Spleen (tissue), 11 donors: ENCODE results near the gene OXGR1. TPM values are rescaled to one million over a fixed set of nuclear protein-coding genes. Genes with fewer than 3 reads are reported as not detected.

Experiments
- DNase-seq: peaks from one replicate; pipeline ENCODE4 v3.0.0-alpha.2; 2020
- H3K27ac ChIP-seq, 8 donors: fragments of 200-600 bp; sonication (generic) in 7 of 8; 1 replicate in 4 of 8; 2 replicates in 4 of 8; pipeline versions ENCODE4 v1.5.0 to v1.8.0; 2016 to 2021; ENCODE audit warnings: inconsistent platforms in 4 of 8, mild to moderate bottlenecking in 4 of 8, moderate library complexity in 1 of 8
- H3K27me3 ChIP-seq, 7 donors: fragments of 200-600 bp; sonication (generic) in 6 of 7; replicated peaks in 1 of 7; 1 replicate in 4 of 7; 2 replicates in 3 of 7; pipeline versions ENCODE4 v1.5.0 to v1.8.0; 2016 to 2021; ENCODE audit warnings: inconsistent platforms in 3 of 7, mild to moderate bottlenecking in 1 of 7
- H3K36me3 ChIP-seq, 6 donors: fragments of 200-600 bp; sonication (generic) in 5 of 6; 1 replicate in 4 of 6; 2 replicates in 2 of 6; pipeline versions ENCODE4 v1.5.0 to v1.8.0; 2016 to 2021; ENCODE audit warnings: inconsistent platforms in 2 of 6
- H3K4me1 ChIP-seq, 6 donors: fragments of 200-600 bp; sonication (generic) in 5 of 6; 1 replicate in 3 of 6; 2 replicates in 3 of 6; pipeline versions ENCODE4 v1.5.0 to v1.8.0; 2016 to 2021; ENCODE audit warnings: inconsistent platforms in 3 of 6
- H3K4me3 ChIP-seq, 8 donors: fragments of 200-600 bp; sonication (generic) in 7 of 8; 1 replicate in 4 of 8; 2 replicates in 4 of 8; pipeline versions ENCODE4 v1.5.0 to v1.8.0; 2016 to 2021; ENCODE audit warnings: inconsistent platforms in 4 of 8, mild to moderate bottlenecking in 4 of 8, moderate library complexity in 2 of 8
- H3K9me3 ChIP-seq, 8 donors: fragments of 200-600 bp; sonication (generic) in 7 of 8; 1 replicate in 4 of 8; 2 replicates in 4 of 8; pipeline versions ENCODE4 v1.5.0 to v1.8.0; 2016 to 2021; ENCODE audit warnings: inconsistent platforms in 4 of 8
- CTCF ChIP-seq, 11 experiments: fragments of 200-600 bp in 7 of 11; fragments of 450-650 bp in 4 of 11; sonication (generic) in 4 of 11; IDR thresholded peaks in 8 of 11; conservative IDR thresholded peaks in 3 of 11; 1 replicate in 7 of 11; 2 replicates in 4 of 11; pipeline versions ENCODE4 v1.4.0 to v1.8.0; 2016 to 2021; ENCODE audit warnings: antibody characterized with exemption in 11 of 11, inconsistent platforms in 4 of 11, mild to moderate bottlenecking in 1 of 11
- POLR2A ChIP-seq, 3 donors: fragments of 450-650 bp; IDR thresholded peaks; one replicate each; pipeline ENCODE4 v1.5.1; 2017; ENCODE audit warnings: antibody characterized with exemption in 3 of 3, mild to moderate bottlenecking in 1 of 3
- POLR2AphosphoS5 ChIP-seq, 3 donors: sonication (generic); formaldehyde crosslinking; IDR thresholded peaks; one replicate each; pipeline ENCODE4 v1.5.1; 2017; ENCODE audit warnings: antibody characterized with exemption in 3 of 3
- WGBS, 5 donors: extraction: QIAGEN DNeasy Blood & Tissue Kit in 3 of 5; methylation state at CpG; one replicate each; pipeline versions ENCODE4 v1.1.5 to v1.1.7; 2013 to 2018; 5-methylcytosine and 5-hydroxymethylcytosine counted together
- intact Hi-C: fragments of 100-400 bp; cut with DNase I; formaldehyde crosslinking; loops from one replicate; pipeline ENCODE4 v1.15.0; 2023; ENCODE audit warnings: low total_unique reads
- polyA plus RNA-seq, 3 donors: library from polyadenylated mRNA; stranded (reverse); fragments of 200-250 nt; gene quantifications; one replicate each; pipeline ENCODE4 v1.2.1, GENCODE V29; 2013
- total RNA-seq, 7 donors: library from RNA; depleted of rRNA in 3 of 7; stranded (reverse); fragments of >200 nt in 3 of 7; fragmentation: NEBNext Ultra II Directional in 4 of 7; extraction: Animal tissue kit (Norgen Biotek cat#: 25700) in 4 of 7; gene quantifications; one replicate each; pipeline versions ENCODE4 v1.1.0 to v1.2.1, GENCODE V29; 2016 to 2021
- donor health status: healthy with polysubstance abuse.
- donor health status: DM: no; HTN: no; CAD: no; lungs with moderate emphysema.
- donor health status: DM: no; HTN: no; CAD: no.
- donor health status: Bipolar disorder and iron deficiency.
- donor health status: healthy.
- donor health status: DM: no; HTN: no; CAD: no.
- donor health status: DM: yes; HTN: yes; CAD: no.

OXGR1 gene
- total and polyA plus RNA-seq, 10 donors = 0.03 to 0.85 (median 0.32) TPM; not detected in 3

DNA sequence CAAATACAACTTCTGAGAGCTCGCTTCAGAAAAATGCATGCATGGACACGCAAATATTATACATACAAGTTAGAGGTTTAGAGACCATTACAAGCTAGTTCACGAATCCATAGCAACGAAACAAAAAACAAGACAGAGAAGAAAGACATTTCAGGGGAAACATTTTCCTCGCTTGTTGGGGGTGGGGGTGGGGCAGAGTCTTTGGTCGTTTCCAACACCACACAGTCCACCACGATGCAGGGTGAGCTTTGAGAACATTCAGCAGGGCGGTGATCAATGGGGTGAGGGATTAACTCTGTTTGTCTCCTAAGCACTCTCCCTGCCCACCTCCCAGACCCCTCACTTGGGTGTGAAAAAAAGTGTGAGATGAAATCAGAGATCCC is 651 bp downstream of the OXGR1 start:
- Histone ChIP-seq H3K27me3 (peaks cover 4 to 45% (median 22%) of the 10 kb centered on the region in 7 donors), H3K9me3 (no peaks in the 10 kb centered on the region), H3K36me3 (no peaks in the 10 kb centered on the region), H3K4me1 (peaks cover 0 to 17% (median 7%) of the 10 kb centered on the region in 6 donors), H3K27ac (no peak overlapping the region), H3K4me3 (peak overlapping the region in 6 of 8 donors; percentile 6 to 69 (median 39))
- TF ChIP-seq POLR2A (IDR thresholded peaks at IDR 0.05) (no peak), CTCF (IDR thresholded peaks at IDR 0.05 in 8 of 11, conservative IDR thresholded peaks at IDR 0.05 in 3 of 11) (no peak), POLR2AphosphoS5 (IDR thresholded peaks at IDR 0.05) (no peak)
- intact Hi-C loops = no loop called here
- no peak for DNase-seq
- 34 to 44% (median 38%) methylated on average over 8 of the region's 8 CpGs for WGBS, 5 donors

DNA sequence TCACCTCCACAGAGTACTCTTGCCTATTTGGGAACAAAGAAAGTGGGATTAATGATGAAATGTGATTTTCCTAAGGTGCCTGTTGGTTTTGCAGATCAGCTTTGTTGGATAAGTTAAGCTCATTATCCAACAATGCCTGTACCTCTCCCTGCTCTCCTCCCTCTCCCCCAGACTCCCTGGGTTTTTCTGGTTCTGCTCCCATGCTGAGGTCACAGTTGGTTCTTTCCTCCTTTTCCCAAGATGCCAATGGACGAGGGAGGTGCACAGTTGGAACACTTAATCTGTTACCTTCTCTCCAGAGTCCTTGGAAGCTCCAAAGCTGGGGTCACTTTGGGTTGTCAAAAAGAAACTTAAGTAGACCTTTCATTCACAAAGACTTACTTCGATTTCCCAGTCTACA is 1.6 kb downstream of the OXGR1 start:
- H3K4me3 ChIP-seq = no peak overlapping the region
- H3K27ac ChIP-seq = no peak overlapping the region
- no peak for DNase-seq
- intact Hi-C loops = no loop called here
- H3K36me3 ChIP-seq = no peaks in the 10 kb centered on the region
- no peak for TF ChIP-seq CTCF (IDR thresholded peaks at IDR 0.05 in 8 of 11, conservative IDR thresholded peaks at IDR 0.05 in 3 of 11)
- TF ChIP-seq POLR2AphosphoS5 (IDR thresholded peaks at IDR 0.05) = no peak
- TF ChIP-seq POLR2A (IDR thresholded peaks at IDR 0.05) = no peak
- no peaks in the 10 kb centered on the region for H3K9me3 ChIP-seq
- 66 to 89% (median 83%) methylated on average over 2 of the region's 2 CpGs for WGBS, 5 donors
- peaks cover 4 to 45% (median 22%) of the 10 kb centered on the region in 7 donors for H3K27me3 ChIP-seq
- H3K4me1 ChIP-seq = peaks cover 0 to 17% (median 7%) of the 10 kb centered on the region in 6 donors

DNA sequence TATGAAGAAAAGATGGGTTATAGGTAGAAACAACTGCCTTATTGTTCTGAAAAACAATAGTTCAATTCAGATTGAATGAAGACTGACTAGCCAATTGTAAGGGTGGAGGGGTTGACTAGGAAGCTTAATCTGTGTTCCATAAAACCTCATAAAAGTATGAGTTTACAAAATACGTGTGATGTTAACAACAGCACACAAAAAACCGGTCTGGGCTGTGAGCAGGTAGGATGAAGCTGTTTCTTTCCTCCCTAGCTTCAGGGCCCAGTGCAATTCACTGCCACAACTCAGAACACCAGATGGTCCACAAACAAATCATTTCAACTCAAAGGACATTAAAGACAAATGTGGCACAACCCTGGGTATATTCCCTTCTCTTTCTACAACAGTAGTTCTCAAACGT is 3.2 kb downstream of the OXGR1 start:
- Histone ChIP-seq H3K36me3 (no peaks in the 10 kb centered on the region), H3K4me1 (peaks cover 0 to 17% (median 7%) of the 10 kb centered on the region in 6 donors), H3K4me3 (no peak overlapping the region), H3K9me3 (no peaks in the 10 kb centered on the region), H3K27ac (no peak overlapping the region), H3K27me3 (peaks cover 4 to 43% (median 22%) of the 10 kb centered on the region in 7 donors)
- DNase-seq = no peak
- no peak for TF ChIP-seq POLR2A (IDR thresholded peaks at IDR 0.05)
- TF ChIP-seq CTCF (IDR thresholded peaks at IDR 0.05 in 8 of 11, conservative IDR thresholded peaks at IDR 0.05 in 3 of 11) = no peak
- no peak for TF ChIP-seq POLR2AphosphoS5 (IDR thresholded peaks at IDR 0.05)
- 77 to 89% (median 82%) methylated on average over 3 of the region's 3 CpGs for WGBS, 5 donors
- intact Hi-C loops = no loop called here

DNA sequence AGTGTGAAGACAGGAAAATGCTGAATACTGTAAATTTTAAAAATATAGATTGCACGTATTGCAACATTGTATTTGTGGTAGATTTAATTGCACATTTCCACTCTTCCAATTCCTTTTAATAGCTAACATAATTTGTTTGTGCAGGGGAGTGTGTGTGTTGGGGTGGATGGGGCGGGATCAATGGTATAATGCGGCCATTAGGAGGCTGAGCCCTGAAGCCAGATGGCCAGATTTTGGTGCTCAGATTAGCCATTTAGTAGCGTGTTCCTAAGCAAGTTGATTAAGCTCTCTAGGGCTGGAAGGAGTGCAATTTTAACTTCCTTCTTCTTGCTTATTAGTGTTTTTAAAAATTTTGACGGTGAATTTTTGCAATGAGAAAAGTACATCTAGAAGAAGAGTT is 5.8 kb downstream of the OXGR1 start:
- Histone ChIP-seq H3K36me3 (no peaks in the 10 kb centered on the region), H3K4me1 (peaks cover 0 to 17% (median 10%) of the 10 kb centered on the region in 6 donors), H3K9me3 (no peaks in the 10 kb centered on the region), H3K27ac (no peak overlapping the region), H3K27me3 (peaks cover 0 to 17% (median 6%) of the 10 kb centered on the region in 7 donors), H3K4me3 (no peak overlapping the region)
- DNase-seq = no peak
- intact Hi-C loops = no loop called here
- WGBS, 5 donors = 86 to 94% (median 89%) methylated on average over 5 of the region's 5 CpGs
- TF ChIP-seq POLR2AphosphoS5 (IDR thresholded peaks at IDR 0.05) = no peak
- no peak for TF ChIP-seq CTCF (IDR thresholded peaks at IDR 0.05 in 8 of 11, conservative IDR thresholded peaks at IDR 0.05 in 3 of 11)
- TF ChIP-seq POLR2A (IDR thresholded peaks at IDR 0.05) = no peak
